GM18511 (cell line): Measurements from ENCODE around the gene ATRAID.
"Not testable (repeated sequence)": the region's sequence is repeated elsewhere in the genome, so short reads cannot be mapped to it uniquely, and the experiment has no call there.

Experiments used
- ATAC-seq: cut with Tn5 transposase; IDR thresholded peaks from one replicate; pipeline ENCODE4 v1.9.1; 2021; ENCODE audit warnings: mild to moderate bottlenecking, moderate library complexity; ENCODE audit not compliant: unreplicated experiment

ATRAID gene

GRCh38 chr2:27211943-27212625, at the start of gene ATRAID, which contains the start of gene SLC5A6:
ATRAID (plus strand) TSS chr2:27212041; CDS start chr2:27212369, 328 bp downstream.
SLC5A6 (minus strand) TSS chr2:27212268; CDS start chr2:27207650, 4,618 bp downstream.
- ATAC-seq: peak; percentile 86

- ATAC-seq: no peak
These were observed 49.4 kb upstream of the ATRAID start for GRCh38 chr2:27162151-27163121.

- peak; percentile 61 for ATAC-seq
These were observed 46.7 kb upstream of the ATRAID start for GRCh38 chr2:27164960-27165763.

GRCh38 chr2:27170581-27171337, 41.1 kb upstream of the ATRAID start:
- no peak for ATAC-seq

- ATAC-seq: no peak
These were observed 40.4 kb upstream of the ATRAID start for GRCh38 chr2:27171351-27171848.

- no peak for ATAC-seq
These were observed 37.2 kb upstream of the ATRAID start for GRCh38 chr2:27174638-27175037.

- ATAC-seq: no peak
These were observed 36.5 kb upstream of the ATRAID start for GRCh38 chr2:27175330-27175729.

- not testable (repeated sequence) for ATAC-seq
These were observed 36.1 kb upstream of the ATRAID start for GRCh38 chr2:27175781-27176180.

GRCh38 chr2:27177441-27178351, 34.1 kb upstream of the ATRAID start:
- ATAC-seq: no peak

GRCh38 chr2:27178469-27178868, 33.4 kb upstream of the ATRAID start:
- ATAC-seq: no peak

- ATAC-seq: no peak
These were observed 32.4 kb upstream of the ATRAID start for GRCh38 chr2:27179344-27180000.

- ATAC-seq: no peak
These were observed 29.5 kb upstream of the ATRAID start for GRCh38 chr2:27182346-27182745.

- ATAC-seq: no peak
These were observed 27.7 kb upstream of the ATRAID start for GRCh38 chr2:27184115-27184514.

GRCh38 chr2:27185331-27186026, 26.4 kb upstream of the ATRAID start:
- no peak for ATAC-seq

- no peak for ATAC-seq
These were observed 25.1 kb upstream of the ATRAID start for GRCh38 chr2:27186613-27187345.

- no peak for ATAC-seq
These were observed 21.9 kb upstream of the ATRAID start for GRCh38 chr2:27189989-27190388.
